NCI-H2029 (cell line): Measurements from ENCODE around the gene CAPN2.

Source experiments
- DNase-seq: peaks from one replicate; lab custom pipeline; 2025; lab: John Stamatoyannopoulos, UW

The CAPN2 gene

DNA sequence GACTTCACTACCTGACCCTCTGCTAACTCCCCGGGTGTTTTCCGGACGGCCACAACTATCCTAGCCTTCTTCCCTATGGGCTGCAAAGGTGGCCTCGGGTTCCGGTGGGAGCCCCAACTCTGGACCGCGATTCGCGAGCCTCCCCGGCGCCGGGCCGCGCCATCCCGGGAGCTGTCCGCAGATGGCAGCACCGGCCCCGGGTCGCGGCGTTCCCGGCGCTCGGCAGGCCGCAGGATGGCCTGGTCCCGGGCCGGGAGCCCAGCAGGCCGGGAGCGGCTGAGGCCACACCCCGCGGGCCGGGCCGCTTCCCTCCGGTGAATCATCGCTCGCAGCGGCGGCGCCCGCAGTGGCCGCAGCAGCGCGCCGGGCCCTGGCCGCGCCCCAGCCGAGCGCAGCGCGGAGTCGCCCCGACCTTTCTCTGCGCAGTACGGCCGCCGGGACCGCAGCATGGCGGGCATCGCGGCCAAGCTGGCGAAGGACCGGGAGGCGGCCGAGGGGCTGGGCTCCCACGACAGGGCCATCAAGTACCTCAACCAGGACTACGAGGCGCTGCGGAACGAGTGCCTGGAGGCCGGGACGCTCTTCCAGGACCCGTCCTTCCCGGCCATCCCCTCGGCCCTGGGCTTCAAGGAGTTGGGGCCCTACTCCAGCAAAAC lies at the start of gene CAPN2:
Gene CAPN2 (plus strand): TSS at position 346 of the 656 bp plus-strand sequence. CDS start 102 bp downstream, at position 448.
- no peak for DNase-seq

DNA sequence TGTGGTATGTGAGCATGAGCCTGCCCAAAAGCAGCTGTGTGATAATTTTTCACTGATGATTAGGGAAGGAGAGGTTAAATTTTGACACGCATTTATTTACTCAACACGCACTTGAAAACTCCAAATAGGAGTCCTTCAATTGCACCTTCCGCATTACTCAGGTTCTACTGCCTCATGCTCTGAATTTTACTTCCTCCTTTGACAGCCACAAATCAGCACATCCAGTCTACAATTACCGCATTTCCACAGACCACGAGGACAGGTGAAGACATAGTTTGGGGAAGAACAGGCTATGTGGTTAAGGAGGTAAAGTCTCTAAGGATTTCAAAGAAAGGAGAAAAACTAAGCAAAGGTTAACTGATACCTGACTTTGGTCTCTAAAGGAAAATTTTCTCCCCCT lies 49.4 kb upstream of the CAPN2 start:
- DNase-seq, result peak; percentile 30

DNA sequence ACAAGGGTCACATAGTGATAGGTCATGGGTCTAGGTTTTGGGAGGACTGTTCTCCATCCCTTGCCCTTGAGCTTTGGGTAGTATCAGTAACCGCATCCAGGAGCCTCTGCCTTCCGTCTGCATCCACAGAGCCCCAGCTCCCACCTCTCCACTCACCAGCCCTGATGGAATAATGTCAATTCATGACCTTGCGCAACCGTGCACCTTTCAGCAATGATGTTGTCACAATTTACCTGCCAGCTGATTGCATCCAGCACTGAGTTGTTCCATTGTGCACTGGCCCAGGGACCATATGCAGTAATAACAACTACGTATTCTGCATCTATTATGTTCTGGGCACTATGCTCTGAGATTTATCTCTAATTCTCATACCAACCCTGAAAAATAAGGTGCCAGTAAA lies 48.2 kb upstream of the CAPN2 start:
- no peak for DNase-seq

DNA sequence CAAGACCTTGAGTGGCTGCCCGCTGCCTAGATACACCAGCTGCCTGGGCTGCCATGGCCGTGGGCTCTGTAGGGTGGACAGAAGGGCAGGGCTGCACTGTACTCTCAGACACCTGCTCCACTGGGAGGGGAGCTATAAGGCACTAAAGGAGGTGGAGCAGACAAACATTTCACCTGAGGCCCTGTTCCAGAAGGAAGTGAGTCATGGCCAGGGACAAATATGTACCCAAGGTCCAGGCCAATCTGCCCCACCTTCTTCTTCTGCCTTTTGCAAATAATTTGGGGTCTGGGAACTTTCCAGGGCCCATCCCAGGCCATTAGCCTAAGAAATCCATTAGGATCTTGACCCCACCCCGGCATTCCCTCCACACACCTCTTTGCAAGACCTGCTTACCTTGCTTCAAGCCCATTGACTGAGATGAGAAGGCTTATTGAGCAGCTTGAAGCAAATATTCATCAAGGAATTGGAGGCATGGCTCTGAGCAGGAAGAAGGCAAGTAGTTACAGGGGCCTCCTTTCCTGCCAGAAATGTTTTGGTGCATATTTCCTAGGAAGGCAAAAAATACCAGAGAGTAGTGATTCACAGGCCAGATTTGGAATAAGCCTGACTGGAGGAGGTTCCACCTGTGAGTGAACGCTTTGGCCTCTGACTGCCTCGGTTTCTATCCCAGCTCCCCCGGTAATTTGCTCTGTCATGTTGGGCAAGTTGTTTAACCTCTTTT lies 46.6 kb upstream of the CAPN2 start, which contains the start of gene CAPN8:
Gene CAPN8 (minus strand): TSS at position 110 of the 721 bp plus-strand sequence. CDS start 55 bp downstream, at position 55.
- peak; percentile 37 for DNase-seq

DNA sequence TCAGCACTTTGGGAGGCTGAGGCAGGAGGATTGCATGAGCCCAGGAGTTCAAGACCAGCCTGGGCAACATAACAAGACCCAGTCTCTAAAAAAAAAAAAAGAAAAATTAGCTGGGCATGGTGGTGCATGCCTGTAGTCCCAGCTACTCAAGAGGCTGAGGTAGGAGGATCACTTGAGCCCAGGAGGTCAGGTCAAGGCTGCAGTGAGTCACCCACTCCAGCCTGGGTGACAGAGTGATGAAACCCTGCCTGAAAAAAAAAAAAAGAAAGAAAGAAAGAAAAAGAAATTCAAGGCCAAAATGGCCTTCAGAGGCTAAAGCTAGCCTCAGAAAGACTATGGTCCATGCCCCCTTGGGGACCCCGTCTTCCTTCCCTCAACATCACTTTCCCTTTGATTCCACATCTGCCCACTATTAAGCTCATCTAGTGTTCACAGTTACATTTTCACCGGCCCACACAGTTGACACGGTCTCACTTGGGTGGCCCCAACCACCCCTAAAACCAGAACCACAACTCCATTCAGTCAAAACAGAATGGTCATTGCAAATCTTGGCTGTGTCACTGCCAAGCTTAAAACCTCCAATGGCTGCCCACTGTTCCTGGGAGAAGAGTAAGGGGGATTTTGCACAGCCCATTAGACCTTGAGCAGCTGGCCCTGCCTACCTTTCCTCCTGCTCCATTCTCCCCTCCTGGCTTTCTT lies 44.7 kb upstream of the CAPN2 start:
- no peak for DNase-seq

DNA sequence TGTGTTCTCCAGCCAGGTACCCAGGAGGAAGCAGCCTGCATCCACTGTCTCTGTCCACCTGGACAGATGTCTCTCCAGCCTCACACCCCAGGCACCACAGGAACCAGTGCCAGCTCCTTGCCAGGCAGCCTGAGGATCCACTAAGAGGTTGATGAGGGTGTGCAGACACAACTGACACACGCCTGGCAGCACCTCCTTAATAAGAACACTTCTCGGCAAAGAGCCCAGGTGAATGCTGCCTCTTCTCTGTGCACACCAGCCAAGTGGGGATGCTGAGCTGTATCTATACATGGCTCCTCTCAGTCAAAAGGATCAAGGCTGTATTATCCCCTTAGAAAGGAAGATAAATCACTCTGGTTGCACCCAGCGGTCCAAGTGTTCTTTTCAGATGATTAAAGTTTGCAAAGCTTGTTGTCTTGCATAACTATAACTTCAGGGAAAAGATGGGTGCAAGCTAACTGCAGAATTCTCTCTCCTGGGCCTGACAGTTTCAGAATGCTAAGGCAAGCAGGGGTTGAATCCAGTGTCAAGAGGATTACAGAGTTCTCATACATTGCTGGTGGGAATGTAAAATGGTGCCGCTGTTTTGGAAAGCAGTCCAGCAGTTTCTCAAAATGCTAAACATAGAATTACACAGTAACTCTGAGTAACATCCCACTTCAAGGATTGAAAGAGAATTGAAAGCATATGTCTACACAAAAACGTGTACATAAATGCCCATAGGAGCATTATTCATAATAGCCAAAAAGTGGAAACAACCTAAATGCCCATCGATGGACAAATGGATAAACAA lies 43.1 kb upstream of the CAPN2 start:
- no peak for DNase-seq

DNA sequence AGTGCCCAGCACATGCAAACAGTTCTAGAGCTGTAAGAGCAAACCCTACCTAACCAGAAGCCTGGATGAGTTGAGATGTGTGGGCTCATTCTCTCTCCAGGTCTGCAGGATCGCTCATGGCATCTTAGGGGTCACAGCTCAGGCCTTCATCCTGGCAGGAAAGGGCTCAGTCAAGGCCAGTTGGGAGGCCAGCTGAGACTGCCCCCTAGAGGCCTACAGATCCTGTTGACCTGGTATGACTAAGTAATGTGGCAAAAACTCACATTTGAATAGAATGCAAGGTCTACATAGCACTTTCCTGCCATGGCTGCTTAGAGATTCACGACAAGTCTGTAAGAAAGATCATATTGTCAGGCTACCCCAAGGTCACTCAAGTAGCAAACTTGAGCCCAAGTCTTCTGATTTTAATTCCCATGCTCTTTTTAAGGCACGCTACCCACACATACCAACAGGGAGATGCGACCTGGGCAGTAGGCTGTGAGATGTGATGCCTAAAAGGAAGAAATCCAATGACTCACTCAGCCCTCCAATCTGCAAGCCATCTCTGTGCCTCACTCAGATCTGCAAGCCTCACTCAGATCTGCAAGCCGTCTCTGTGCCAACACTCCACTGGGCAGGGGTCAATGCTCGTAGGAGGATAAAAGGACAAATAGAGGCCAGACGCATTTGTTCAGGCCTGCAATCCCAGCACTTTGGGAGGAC lies 41.7 kb upstream of the CAPN2 start:
- no peak for DNase-seq

DNA sequence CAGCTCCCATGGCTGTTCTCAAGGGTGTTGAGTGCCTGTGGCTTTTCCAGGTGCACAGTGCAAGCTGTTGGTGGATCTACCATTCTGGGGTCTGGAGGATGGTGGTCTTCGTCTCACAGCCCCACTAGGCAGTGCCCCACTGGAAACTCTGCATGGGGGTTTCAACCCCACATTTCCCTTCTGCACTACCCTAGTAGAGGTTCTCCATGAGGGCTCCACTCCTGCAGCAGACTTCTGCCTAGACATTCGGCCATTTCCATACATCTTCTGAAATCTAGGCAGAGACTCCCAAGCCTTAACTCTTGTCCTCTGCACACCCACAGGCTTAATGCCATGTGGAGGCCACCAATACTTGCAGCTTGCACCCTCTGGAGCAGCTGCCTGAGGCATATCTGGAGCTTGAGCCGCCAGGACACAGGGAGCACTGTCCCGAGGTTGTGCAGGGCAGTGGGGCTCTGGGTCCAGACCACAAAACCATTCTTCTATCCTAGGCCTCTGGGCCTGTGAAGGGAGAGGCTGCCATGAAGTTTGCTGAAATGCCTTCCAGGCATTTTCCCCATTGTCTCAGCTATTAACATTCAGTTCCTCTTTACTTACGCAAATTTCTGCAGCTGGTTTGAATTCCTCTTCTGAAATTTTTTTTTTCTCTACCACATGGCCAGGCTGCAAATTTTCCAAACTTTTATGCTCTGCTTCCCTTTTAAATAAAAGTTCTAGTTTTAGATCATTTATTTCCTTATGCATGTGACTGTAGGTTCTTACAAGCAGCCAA lies 38.0 kb upstream of the CAPN2 start:
- DNase-seq, result no peak

DNA sequence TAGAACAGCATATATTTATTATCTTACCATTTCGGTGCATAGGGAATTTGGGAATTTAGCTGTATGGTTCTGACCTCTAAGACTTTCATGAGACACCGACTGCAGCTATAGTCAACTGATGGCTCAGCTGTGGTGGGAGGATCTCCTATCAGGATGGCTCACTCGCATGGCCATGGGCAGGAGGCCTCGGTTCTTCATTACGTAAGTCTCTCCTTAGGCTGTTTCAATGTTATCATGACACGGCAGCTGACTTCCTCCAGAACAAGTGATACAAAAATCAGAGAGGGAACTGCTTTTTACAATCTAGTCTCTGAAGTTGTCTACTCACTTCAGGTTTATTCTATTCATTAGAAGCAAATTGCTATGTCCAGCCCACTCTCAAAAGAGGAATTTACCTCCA lies 33.5 kb upstream of the CAPN2 start:
- DNase-seq, result no peak

DNA sequence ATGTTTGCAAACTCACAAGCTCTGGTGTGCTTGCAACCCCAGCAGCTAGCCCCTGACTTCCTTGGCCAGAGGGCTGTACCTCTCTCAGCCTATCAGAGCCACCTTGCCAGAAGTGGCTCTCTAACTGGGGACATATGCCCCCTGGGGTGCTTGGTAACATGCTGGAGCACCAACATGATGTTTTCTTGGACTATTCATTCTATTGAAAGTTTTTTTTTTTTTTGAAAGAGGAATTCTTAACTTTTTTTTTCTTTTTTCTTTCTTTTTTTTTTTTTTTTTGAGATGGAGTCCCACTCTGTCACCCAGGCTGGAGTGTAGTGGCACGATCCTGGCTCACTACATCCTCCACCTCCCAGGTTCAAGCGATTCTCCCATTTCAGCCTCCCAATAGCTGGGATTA lies 32.2 kb upstream of the CAPN2 start:
- DNase-seq, result no peak

DNA sequence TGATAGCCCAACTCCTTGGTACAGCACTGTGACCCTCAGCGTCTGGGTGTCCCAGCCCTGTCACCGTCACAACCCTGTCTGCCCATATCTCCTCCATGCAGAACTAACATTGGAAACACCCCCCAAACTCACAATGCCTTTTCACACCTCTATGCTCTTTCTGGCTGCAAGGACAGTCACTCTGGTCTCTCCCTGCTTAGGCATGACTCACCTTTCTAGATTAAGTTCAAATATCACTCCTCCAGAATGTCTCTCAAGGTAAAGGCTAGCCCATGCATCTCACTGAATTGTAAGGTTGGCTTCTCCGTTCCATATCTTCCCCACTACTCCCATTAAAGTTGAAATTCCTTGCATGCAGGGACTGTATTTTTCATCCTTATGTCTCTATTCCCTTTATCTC lies 29.8 kb upstream of the CAPN2 start:
- DNase-seq, result no peak

DNA sequence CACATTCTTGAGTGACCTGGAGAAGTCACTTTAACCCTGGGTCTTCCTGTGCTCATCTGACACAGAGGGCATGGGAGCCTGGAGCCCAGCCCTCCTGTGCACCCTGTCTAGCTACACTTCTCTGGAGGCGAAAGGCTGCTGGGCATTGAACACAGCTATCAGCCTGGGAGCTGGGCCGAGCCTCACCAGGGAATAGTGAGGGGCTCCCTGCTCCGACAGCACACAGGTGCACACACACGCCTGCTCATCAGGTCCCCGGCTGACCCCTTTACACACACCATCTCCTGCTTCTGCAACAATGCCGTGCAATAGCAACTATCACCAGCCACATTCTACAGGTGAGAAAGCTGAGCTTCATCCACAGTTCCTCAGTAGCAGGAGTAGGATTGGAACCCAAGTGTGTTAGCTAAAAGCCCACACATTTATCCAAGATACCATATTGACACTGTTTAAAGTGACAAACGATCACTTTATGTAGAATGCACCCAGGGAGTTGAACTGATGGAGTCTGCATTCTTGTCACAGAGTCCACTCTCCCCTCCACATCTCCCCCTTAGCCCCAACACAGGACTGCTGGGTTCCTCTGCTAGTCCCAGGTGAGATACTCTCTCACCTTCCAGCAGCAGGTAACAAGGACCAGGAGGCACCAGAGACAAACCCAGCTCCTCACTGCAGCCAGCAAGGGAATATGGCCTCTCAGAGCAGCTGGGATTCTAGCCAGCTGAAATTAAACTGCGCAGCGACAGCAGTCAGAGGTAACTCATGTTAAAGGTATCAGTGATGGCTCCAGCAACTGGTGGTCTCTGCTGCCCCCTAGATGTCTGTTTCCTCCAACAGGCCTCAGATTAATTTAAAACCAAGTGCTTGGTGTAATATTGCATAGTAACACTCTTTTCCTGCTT lies 28.5 kb upstream of the CAPN2 start:
- peak; percentile 32 for DNase-seq

DNA sequence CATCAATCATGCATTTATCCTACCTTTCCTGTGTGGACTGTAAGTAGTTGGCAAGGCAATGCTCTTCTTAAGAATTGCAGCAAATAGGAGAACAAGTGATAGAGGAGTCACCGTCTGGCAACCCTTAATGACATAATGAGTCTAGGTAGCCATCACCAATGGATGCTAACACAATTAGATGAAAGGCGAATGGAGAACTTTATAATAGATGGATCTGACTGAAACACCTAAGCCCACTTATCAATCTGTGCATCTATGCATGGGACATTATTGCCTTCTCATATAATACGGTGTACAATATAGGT lies 27.9 kb upstream of the CAPN2 start:
- DNase-seq, result no peak

DNA sequence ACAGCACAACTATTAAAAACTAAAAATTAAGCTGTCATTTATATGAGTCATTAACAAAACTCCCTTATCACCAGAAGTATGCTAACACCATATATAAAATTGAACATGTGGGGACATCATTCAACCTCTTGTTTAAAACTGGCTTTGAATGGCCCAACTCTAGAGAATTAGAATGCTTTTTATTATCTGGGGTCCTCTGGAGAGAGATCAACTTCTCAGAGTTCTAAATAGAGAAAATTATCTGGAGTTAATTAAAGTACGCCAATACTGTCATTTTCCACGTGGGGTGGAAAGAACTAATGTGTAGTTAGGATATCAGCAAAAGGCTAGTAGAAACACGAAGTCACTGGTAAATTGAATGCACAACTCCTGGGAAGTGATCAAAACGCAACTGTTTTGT lies 21.2 kb upstream of the CAPN2 start:
- no peak for DNase-seq

DNA sequence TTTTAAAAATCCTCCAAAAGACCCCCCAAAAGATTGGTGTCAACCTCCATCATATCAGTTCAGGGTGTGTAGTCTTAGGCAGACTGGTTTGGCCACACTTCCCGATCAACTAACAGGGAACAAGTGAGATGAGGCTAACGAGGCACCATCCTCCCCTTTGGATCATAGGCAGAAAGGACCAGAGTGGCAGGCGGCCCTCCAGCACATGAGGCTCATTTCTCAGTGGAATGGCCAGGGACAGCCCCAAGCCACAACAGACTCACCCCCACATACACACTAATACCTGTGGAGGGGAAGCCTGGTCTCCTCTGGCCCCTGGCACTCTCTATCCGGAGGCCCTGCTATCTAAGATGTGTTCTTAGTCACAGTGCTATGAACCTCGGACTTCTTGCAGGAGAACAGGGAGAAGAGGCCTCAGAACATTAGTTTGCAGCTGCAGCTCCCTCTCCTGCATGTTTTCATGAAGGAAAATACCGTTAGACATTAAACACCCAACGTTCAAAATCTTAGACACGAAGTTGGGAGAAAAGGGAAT lies 17.3 kb upstream of the CAPN2 start:
- no peak for DNase-seq

DNA sequence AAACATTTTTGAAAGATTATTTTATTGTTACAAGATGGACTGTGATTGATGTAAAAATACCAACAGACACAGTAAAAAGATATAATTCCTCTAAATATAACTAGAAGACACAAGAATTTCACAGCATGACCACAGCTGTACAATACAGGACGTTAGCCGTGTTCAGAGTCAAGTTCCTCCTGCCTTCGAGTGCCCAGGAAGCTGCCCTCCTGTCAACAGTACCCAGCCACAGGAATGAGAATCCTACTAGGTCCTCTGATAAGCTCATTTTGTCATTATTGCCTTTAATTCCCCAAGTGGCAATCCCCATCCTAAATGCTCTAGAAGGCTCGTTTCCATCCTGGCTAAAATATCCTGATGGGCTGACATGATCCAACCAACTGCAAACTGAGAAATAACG lies 16.4 kb upstream of the CAPN2 start:
- no peak for DNase-seq

DNA sequence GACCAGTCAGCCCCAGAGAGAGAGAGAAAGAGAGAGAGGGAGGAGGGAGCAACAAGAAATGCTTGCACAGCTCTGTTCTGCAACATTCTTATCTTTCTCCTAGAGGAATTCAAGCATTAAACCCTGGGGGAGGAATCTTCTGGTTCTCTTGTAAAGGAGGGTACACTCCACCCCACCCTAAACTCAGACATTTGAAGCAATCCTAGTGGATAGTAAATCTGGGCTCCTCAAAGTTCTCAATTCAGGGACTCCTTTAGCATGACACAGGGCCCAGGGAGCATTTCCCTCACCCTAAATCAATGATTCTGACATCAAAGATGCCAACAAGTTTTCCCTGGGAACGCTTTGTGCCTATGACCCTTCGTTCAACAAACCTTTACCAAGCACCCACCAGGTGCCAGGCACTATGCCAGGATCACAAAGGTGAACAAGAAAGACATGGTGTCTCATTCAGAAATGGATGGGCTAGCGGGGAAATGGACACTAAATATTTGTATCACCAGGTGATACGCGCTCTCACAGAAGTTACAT lies 11.9 kb upstream of the CAPN2 start:
- no peak for DNase-seq

DNA sequence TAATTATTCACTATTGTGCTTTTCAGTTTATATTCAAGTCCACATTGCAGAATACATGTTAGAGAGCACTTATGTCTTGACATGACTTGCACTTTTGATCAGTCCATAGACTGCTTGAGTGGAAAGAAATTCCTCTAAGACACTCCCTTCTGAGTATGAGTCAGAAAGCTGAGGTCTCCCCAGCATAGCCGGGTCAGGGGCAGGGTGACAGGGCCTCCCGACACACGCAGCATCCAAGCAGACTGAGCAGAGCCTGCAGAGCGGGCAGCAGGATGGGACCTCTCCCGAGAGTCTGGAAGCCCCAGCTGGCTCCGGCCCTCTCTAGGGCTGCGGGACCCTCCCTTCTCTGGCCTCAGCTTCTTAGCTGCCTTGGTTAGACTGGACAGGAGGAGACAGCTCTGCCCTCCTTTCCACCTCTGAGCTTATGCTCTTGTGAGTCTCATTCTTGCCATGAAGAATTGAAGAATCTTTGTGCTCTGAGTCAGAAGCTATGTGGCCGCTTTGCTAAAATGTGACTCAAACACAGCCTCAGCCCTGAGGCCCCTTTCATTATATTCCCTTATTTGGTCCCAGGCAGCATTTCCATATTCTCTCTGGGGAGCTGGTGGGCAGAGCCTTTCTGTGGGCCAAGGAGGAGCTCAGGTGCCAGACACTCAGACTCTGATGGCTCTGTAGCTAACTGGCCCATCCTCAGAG lies 11.2 kb upstream of the CAPN2 start:
- DNase-seq, result no peak
